ENCODE data around the gene MRPL44.

The MRPL44 gene

DNA sequence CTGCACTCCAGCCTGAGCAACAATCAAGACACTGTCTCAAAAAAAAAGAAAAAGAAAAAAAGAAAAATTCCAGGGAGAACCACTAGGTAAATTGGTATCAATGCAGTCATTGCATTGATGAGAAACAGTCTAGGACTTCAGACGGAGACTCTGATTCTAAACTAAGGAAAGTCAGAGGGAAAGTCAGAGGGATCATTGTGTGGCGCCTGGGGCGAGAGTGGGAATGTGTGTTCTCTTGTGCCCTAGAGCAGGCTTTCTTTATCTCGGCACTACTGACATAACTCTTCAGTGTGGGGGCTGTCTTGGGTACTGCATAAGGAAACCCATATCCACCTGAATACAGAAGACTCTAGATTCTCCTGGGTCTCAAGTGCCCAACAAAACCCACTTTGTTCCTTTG lies 57.1 kb downstream of the MRPL44 start:
- no peak for DNase-seq

DNA sequence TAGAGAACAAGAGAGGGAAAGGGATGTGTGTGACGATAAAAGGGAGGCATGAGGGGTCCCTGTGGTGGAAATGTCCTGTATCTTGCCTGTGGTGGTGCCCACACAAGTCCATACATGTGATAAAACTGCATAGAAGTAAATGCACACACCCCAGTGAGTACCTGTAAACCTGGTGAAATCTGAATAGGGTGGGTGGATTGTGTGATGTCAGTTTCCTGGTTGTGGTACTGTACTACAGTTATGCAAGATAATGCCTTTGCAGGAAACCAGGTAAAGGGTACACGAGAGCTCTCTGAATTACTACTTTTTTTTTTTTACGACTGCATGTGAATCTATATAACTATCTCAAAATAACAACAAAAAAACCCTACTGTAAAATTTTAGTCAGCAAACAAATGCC lies 59.7 kb downstream of the MRPL44 start:
- DNase-seq: no peak
